Stimulated activated CD4-positive, alpha-beta T cell treated with anti-CD3 and anti-CD28 coated beads, Interleukin-15, amount 100 ng/mL, for 48 hours (primary cell): ENCODE data around the gene ALPL.

Source experiments
- DNase-seq, 2 donors: peaks; one replicate each; pipeline ENCODE4 v3.0.0-alpha.2; 2020; ENCODE audit warnings: low read depth in 2 of 2

Gene ALPL

DNA sequence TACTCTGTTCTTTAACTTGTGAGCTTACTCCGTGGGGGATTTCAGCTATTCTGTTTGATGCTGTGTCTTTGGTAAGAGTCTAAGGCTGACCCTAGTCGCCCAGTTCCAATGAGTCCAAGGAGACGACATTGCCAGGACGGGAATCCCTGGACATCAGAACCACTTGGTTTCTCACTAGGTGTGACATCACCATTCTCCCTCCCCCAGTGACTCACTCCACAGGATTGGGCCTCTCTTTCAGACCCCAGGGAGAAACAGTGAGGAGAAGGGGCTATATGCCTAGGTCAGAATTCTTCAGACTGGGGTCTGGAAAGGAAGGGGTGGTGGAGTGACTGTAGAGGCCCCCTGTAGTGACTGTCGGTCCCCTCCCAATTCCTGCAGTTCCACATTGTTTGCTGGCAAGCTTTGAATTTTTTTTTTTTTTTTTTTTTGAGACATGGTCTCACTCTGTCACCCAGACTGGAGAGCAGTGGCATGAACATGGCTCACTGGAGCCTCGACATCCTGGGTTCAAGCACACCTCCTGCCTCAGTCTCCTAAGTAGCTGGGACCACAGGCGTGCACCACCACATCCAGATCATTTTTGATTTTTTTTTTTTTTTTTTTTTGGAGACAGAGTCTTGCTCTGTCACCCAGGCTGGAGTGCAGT lies 21.3 kb downstream of the ALPL start:
- no peak for DNase-seq

DNA sequence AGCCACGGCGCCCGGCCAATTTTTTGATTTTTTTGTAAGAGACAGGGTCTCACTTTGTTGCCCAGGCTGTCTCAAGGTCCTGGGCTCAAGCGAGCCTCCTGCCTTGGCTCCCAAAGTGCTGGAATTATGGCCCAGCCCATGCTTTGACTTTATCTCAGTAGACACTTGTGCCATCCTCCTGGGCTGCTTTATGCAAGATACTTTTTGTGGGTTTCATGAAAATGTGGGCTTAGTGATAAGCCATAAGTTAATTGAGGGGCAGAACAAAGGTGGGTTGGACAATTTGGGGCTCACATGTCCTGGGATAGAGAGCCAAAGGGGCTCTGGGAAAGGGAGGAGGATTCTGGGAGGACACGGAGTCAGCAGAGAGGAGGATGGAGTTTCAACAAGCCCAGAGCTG lies 22.0 kb downstream of the ALPL start:
- no peak for DNase-seq

DNA sequence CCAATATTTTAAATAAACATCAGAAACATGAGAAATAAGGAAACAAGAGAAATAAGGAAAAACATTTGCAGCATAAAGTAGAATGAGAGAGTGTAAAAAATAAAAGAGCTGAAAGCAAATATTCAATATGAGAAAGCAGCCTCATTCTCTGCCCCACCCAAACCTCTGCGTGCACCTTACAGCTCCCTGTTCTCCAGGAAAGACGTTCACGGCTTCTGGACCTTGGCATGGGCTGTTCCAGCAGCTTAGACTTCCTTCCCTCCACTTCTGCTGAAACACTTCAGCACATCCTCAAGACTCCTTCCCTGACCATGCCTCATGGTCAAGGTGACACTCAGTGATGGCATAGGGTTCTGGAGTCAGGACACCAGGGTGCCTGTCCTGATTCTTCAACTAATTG lies 23.3 kb downstream of the ALPL start:
- no peak for DNase-seq

DNA sequence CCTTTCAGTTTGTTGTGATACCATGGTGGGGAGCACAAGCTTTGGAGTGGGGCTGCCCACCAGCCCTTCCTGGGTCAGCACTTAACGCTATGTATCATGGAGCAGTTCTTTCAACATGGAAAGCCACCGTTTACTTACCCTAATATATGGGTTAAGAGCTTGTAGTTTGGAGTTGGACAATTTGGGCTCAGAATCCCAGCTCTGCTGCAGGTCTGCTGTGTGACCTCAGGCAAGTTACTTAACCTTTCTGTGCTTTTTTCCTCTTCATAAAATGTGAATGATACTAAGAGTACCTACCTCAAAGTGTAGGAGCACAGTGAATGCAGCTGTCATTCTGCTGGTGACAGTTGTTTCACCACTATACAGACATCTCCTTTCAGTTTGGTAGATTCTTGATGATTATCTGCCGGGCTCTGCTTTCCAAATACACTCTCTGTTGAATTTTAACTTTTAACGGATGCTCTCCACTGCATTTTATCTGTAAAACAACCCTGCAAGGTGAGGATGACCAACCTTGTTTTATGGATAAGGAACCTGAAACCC lies 23.8 kb downstream of the ALPL start:
- DNase-seq: no peak

DNA sequence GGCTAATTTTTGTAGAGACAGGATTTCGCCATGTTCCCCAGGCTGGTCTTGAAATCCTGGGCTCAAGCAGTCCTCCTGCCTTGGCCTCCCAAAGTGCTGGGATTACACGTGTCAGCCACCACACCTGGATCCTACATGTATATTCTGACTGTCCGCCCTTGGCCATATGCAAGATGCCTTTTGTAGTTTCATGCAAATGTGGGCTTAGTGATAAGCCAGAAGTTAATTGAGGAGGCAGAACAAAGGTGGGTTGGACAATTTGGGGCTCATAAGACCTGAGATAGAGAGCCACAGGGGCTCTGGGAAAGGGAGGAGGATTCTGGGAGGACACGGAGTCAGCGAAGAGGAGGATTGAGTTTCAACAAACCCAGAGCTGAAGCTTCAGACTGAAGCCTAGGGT lies 24.9 kb downstream of the ALPL start:
- DNase-seq: no peak

DNA sequence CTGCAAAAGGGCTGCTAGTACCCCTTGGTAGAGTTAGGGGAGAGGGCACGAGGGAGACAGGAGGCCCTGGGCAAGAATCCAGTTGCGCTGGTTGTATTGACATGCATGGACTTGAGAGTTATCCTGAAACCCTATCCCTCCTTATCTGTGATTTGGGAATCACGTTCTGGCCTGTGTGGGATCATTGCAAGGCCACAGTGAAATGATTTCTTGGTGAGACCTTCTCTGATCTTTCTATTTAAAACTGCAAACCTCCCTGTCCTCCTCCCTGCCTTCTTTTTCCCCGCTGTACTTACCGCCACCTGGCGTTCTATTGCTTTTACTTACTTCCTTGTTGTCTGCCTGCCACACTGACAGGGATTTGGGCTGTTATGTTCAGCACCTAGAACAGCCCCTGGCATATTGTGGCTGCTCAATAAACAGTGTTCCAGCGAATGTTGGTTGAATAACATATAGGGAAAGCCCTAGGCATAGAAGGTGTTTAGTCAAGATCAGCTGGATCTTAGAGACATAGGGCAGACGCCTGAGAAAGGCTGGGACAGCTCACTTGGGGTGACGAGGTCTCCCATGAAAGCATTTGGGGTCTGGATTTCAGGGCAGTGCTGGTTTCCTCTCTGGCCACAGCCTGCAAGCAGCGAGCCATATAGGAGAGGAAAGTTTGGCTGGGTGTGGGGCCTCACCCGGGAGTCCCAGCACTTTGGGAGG lies 25.6 kb downstream of the ALPL start:
- DNase-seq: no peak

DNA sequence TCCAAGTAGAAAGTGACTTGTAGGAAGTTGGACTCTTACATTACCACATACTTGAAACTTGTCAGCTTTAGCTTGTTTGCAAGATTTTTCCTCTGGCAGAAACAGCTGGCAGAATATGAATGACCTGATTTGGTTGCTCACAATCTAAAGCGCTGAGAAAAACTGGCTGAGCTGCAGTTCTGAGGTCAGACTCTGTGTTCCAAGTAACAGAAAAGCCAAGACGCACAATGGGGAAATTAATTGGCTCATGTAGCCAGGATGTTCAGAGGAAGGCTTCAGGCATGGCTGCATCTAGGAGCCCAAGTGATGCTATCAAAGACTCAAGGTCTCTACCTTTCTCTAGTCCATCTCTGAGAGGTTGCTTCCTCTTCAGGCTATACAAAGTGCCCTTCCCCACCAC lies 27.0 kb downstream of the ALPL start:
- DNase-seq: no peak

DNA sequence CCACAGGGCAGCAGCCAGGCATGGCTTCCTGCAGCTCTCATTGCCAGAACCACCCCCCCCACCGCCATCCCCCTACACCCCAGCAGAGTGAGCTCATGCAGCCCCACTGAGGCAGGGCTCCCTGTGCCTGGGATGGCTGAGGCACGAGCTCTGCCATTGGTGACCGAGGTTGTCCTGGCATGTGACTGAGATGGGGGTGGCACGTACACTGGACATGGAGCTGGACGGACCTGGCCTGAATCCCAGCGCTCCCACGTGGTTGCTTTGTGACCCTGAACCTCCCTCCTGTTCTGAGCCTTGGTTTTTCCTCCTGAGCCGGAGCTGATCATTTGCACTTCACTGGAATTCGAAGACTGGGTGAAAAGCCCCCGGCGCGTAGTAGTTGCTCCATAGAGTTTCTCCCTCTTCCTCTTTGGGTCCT lies 28.3 kb downstream of the ALPL start:
- no peak for DNase-seq

DNA sequence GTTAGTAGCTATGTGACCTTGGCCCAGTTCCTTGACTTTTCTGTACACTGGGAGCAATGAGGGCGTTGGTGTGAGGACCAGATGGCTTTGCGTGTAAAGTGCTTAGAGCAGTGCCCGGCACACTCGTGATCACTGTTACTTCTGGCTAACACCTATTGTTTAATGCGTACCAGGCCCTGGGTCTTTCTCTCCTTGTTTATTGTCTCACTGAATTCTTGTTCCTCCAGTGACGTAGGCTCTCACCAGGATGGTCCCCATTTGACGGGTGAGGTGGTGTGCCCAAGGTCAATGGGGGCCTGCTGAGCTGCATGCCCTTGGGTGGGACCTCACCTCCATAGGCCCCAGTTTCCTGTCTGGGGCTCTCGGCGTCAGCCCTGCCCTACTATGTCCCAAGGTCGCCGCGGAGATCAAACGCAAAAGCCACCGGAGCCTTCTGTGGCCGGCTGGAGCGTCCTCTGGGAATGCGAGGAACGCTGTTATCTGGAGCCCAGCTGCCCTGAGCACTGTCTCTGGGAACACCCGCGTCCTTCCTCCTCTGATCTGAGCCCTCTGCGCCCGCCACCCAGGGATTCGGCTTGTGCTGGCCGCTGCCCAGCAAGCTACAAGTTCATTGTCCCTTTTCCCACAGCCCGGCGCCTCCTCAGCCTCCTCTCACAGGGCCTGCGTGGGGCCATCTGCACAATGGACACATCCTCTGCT lies 28.9 kb downstream of the ALPL start:
- DNase-seq: no peak

DNA sequence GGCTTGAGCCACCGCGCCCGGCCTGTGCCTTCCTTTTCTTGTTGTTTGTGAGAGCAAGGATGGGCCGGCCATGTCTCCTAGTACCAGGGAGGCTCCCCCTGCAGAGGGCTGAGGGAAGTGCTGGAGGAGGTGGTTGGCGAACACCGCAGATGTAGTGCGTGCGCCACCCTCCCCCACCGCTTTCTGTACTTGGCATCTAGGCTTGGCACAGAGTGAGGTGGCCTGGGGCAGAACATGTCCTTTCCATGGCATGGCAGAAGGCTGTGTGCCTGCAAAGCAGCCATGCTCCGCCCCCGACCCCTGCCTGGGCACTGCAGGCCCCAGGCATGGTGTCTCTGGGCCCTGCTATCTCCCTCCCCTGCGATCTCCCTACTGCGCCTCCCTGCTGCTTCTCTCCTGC lies 30.7 kb downstream of the ALPL start:
- peak in 1 of 2 donors; percentile 4 for DNase-seq

DNA sequence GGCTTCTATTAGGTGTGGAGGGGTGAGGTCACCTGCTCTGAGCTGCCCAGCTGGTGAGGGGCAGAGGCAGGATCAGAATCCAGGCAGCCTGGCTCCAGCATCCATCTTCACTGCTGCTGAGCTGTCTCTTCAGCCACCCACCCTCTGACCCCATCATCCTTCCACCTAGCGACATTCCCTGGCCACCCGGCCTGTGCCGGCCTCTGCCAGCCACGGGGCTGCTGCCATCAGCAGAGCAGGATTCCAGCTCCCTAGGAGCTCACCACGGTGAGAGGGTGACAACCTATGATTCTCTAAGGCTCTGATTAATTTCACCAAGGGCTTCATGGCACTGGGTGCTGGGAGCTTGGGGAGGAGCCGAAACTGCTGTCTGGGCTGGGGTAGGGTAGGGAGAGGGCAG lies 32.1 kb downstream of the ALPL start:
- DNase-seq: no peak

DNA sequence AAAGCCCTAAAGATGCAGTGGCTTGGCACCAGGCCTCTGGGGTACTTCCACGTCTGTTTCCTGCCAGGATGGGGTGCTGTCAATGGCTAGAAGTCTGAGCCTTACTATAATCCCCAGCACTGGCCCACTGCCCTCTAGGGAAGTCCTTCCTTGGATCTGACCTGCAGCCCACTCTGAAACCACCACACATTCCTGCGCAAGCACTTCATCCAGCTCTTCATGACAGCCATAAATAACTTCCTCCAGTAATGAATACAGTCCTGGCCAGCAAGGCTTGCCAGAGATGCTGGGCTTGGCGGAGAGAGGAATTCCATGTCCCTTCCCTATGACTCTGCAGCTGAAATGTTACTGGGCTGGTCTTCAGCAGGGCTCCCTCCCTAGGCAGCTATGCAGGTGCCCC lies 32.6 kb downstream of the ALPL start:
- DNase-seq: no peak

DNA sequence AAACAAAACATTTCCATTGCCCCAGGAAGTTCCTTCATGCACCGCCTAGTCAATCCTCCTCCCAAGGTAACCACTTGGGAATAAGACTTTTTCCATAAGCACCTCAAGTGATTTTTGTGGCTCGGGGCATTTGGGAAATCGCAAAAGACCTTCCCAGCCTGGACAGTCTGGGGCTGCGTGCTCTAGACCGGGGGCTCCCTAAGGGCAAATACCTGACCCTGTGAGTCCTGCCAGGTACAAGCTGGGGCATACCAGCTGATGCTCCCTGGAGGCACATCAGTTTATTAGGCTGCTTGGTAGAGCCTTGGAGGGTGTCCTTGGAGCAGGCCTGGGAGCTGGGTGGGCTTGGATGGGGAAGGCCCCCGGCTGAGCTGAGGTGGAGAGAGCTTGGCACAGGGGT lies 34.4 kb downstream of the ALPL start:
- no peak for DNase-seq

DNA sequence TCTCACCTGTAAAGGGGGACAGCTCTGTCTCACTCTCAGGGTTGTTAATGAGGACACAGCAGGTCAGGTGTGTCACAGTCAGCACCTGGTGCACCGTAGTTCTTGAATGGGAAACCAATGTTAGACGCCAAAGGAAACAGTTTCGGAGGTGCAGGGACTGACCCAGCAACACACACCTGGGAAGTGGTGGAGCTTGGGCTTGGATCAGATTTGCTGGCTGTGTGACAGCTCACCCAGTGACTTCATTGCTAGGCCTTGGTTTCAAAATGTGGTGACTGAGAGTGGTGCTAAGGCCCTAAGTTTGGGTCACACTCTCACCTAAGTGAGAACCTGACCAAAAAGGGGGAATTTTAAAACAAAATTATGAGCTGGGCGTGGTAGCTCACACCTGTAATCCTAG lies 34.9 kb downstream of the ALPL start:
- no peak for DNase-seq

DNA sequence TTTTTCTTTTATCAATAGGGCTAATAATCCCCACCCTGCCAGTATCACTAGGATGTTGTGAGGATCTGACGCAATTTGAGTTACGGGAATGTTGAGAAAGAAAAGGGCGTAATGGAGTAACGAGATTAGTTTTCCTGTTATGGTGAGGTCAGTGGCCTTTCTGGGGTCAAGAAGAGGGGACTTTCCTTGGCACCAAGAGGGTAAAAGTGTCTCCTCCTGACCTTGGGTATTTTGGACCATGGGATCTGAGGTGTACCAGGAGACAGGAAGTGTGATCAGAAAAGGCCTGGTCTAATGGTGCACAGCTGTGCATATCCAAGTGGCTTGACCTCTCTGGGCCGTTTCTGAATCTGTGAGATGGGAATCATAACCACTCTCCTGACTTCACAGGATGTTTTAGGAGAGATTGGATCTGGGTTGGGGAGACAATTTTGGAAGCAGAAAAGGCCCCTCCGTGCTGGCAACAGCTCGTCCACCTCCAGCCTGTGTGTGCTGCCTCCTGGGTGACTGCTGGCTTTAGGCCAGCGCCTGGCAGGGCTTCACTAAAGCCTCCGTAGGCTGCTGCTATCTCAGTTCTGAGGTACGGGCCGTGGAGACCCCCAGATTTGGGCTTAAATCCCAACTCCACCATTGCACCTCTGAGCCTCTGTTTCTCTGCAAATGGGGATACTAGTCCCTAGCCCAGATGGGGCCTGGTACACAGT lies 37.1 kb downstream of the ALPL start:
- DNase-seq: no peak

DNA sequence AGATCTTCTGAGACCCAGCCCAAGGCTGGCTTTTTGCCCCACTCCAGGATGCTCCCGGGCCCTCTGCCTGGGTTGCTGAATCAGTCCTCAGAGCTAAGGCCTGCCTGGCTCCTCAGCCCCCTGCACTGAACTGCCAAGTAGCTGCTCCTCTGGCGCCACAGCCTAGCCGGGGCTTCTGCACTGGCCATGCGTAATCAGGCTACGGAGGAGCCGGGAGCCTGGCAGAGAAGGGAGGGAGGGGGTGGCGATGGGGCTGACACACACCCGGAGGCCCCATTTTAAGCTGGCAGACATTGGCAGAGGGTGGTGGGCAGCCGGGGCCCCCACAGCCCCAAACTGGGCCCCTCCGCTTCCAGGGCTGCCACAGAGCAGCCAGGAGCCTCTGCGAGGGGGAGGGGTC lies 38.7 kb downstream of the ALPL start:
- no peak for DNase-seq

DNA sequence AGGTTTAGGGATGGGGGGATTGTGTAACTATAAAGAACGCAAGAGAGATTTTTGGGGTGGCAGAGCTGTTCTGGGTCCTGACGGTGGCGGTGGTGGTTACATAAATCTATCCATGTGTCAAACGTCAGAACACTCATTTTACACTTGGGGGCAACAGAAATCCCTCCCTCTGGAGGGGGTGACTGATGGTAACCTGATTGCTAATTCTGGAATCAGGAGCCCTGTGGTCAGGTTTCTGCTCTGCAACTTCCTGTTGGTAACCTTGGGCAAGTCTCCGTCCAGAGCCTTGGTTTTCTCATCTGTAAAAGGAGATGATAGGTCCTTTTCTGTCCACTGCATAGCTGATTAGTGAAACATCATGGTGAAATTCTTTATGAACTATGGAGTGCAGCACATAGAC lies 40.9 kb downstream of the ALPL start:
- DNase-seq: no peak

DNA sequence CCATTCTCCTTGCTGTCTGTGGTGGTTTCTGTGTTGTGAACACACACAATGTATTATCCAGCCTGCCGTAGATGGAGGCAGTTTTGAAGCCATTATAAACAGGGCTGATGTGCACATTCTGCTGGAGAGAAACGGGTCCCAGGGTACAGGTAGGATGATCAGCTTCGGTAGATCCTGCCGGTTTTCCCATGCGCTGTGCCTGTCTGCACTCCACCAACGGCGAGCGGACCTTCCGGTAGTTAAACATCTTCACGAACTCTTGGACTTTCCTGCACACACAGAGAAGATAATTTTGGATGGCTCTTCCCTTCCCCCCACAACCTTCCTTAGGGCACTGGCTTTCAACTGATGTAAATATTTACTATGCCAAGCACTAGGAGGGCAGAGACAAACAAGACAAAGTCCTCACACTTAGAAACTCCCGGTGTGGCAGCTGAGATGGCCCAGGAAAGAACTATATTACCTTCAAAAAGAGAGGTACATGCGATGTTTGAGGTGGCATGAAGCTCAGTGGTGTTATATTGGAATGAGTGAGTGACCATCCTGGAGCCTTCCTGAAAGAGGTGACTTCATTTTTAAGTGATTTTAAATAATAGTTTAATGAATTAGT lies 41.7 kb downstream of the ALPL start:
- DNase-seq: no peak

DNA sequence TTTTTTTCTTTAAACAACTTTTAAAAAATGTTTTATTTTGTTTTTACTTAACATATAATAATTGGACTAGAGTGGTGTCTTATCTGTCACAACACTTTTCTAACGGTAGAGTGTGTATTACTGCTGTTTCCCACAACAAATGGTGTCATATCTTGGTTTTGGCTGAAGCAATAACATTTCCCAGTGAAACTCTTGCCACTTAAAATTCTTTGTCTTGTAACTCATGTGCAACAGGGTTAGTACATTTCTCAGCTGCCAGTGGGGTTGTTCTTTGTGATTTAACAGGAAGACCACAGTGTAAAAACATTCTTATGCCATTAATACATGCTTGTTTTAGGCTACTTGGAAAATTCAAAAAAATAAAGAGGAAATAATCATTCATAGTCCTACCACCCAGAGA lies 43.5 kb downstream of the ALPL start:
- DNase-seq: no peak

DNA sequence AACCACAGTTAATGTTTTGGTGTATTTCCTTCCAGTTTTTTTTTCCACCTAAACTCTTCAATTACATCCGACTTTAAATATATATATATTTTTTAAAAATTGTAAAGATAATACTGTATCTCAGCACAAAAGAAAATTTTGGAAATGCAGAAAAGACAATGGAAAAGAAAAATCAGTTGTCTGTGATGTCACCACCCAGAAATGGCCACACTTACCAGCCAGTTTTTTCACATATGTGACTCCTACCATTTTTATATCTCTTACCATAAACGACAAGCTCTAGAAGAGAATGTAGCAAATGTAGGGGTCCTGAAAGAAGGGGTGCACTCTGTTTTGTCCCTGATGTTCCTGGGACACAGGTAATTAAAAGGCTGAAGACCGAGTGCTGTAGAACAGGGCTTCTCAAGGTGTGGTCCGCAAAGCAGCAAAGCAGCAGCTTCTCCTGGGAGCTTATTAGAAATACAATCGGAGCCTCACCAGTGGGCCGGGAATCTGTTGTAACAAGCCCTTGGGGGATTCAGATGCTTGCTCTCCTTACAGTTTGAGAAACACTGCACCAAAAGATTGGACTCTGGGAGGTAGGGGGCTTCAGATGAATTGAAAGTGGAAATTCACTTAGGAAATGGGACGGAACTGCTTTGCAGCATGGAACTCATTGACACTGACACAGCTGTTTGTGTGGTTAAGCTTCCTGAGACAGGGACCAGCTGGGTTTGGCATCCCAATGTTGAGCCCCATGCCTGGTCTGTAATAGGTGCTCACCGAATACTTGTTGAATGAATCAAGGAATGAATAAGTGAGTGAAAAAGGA lies 44.1 kb downstream of the ALPL start:
- no peak for DNase-seq
